Transverse colon (tissue), 4 donors: ENCODE data around the gene MYBPH. TPM values are rescaled to one million over a fixed set of nuclear protein-coding genes. Genes with fewer than 3 reads are reported as not detected.

Experiments used
- DNase-seq: peaks from one replicate; pipeline ENCODE4 v3.0.0-alpha.2; 2019
- H3K27ac ChIP-seq, 4 donors: fragments of 200-600 bp; sonication (generic); 2 replicates each; pipeline ENCODE4 v1.5.1; 2016 to 2018; ENCODE audit warnings: inconsistent platforms in 4 of 4
- H3K27me3 ChIP-seq: fragments of 200-600 bp; sonication (generic); 2 replicates; pipeline ENCODE4 v1.5.1; 2017; ENCODE audit warnings: inconsistent platforms
- H3K36me3 ChIP-seq, 4 donors: fragments of 200-600 bp; sonication (generic); 2 replicates each; pipeline ENCODE4 v1.5.1; 2017 to 2019; ENCODE audit warnings: inconsistent platforms in 4 of 4
- H3K4me1 ChIP-seq, 4 donors: fragments of 200-600 bp; sonication (generic); 2 replicates each; pipeline ENCODE4 v1.5.1; 2017 to 2020; ENCODE audit warnings: inconsistent platforms in 4 of 4
- H3K4me3 ChIP-seq, 4 donors: fragments of 200-600 bp; sonication (generic); 1 replicate in 1 of 4; 2 replicates in 3 of 4; pipeline versions ENCODE4 v1.5.1 to v1.6.1; 2017 to 2019; ENCODE audit warnings: inconsistent platforms in 4 of 4
- H3K9me3 ChIP-seq, 2 donors: fragments of 200-600 bp; sonication (generic); 2 replicates each; pipeline ENCODE4 v1.5.1; 2017 to 2019; ENCODE audit warnings: inconsistent platforms in 2 of 2
- EP300 ChIP-seq: sonication (generic); formaldehyde crosslinking; IDR thresholded peaks from one replicate; pipeline ENCODE4 v1.6.1; 2017; ENCODE audit warnings: antibody characterized with exemption, low read depth
- POLR2A ChIP-seq: fragments of 450-650 bp; IDR thresholded peaks from one replicate; pipeline ENCODE4 v1.6.1; 2016; ENCODE audit warnings: antibody characterized with exemption, mild to moderate bottlenecking, moderate library complexity
- POLR2AphosphoS5 ChIP-seq, 3 donors: sonication (generic); formaldehyde crosslinking; IDR thresholded peaks; one replicate each; pipeline ENCODE4 v1.6.1; 2016; ENCODE audit warnings: antibody characterized with exemption in 3 of 3
- WGBS, 2 donors: methylation state at CpG; one replicate each; pipeline ENCODE4 v1.1.5; 2018; ENCODE audit warnings: low coverage in 1 of 2; 5-methylcytosine and 5-hydroxymethylcytosine counted together
- in situ Hi-C, 4 donors: fragments of 200-750 bp; cut with MboI; loops; one replicate each; pipeline versions ENCODE4 v1.15.0 to v1.15.1; 2017; ENCODE audit warnings: low sequenced_read_pairs in 3 of 4, low pct_ligation_motif_present in 1 of 4, low pct_unique_long_range_greater_than_20kb in 1 of 4
- intact Hi-C: fragments of 100-400 bp; cut with DNase I; formaldehyde crosslinking; loops from one replicate; pipeline ENCODE4 v1.15.1; 2023; ENCODE audit warnings: low total_unique reads
- total RNA-seq, 4 donors: library from RNA; depleted of rRNA; stranded (reverse); fragments of >200 nt; gene quantifications; one replicate each; pipeline ENCODE4 v1.1.0, GENCODE V29; 2016
- TF ChIP-seq, protein P1 (sequence below), 5 experiments: fragments of 200-600 bp in 3 of 5; fragments of 450-650 bp in 2 of 5; sonication (generic) in 3 of 5; IDR thresholded peaks; 1 replicate in 2 of 5; 2 replicates in 3 of 5; pipeline ENCODE4 v1.5.1; 2016 to 2017; ENCODE audit warnings: antibody characterized with exemption in 5 of 5, inconsistent platforms in 3 of 5, mild to moderate bottlenecking in 2 of 5, moderate library complexity in 1 of 5

MYBPH gene
- total RNA-seq, 4 donors from 2014 or later: not detected

DNA sequence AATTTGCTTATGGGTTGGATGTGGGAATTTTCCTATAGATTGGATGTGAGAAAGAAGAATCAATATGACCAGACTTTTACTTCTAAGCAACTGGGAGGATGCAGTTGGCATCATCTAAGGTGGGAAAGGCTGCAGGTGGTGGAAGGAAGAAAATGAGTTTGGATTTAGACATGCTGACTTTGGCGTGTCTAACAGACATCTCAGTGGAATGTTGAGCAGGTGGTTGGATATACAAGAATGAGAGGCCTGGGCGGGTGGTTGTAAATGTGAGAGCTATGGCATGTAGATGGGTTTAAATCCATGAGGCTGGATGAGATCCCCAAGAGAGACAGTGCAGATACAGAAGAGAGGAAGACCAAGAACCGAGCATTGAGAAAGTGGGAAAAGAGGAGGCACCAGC is 37.6 kb downstream of the MYBPH start:
- in situ Hi-C loops: no loop called here
- WGBS, 2 donors: 57 to 61% methylated on average over 2 to 3 of the region's 3 CpGs
- DNase-seq: no peak
- no peak overlapping the region for H3K27ac ChIP-seq
- TF ChIP-seq POLR2AphosphoS5 (IDR thresholded peaks at IDR 0.05) (no peak), POLR2A (no peak), EP300 (no peak)
- TF ChIP-seq, protein P1, sequence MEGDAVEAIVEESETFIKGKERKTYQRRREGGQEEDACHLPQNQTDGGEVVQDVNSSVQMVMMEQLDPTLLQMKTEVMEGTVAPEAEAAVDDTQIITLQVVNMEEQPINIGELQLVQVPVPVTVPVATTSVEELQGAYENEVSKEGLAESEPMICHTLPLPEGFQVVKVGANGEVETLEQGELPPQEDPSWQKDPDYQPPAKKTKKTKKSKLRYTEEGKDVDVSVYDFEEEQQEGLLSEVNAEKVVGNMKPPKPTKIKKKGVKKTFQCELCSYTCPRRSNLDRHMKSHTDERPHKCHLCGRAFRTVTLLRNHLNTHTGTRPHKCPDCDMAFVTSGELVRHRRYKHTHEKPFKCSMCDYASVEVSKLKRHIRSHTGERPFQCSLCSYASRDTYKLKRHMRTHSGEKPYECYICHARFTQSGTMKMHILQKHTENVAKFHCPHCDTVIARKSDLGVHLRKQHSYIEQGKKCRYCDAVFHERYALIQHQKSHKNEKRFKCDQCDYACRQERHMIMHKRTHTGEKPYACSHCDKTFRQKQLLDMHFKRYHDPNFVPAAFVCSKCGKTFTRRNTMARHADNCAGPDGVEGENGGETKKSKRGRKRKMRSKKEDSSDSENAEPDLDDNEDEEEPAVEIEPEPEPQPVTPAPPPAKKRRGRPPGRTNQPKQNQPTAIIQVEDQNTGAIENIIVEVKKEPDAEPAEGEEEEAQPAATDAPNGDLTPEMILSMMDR (IDR thresholded peaks at IDR 0.05): no peak
- H3K4me3 ChIP-seq: no peak overlapping the region
- H3K4me1 ChIP-seq: peaks cover 0 to 7% (median 3%) of the 10 kb centered on the region in 4 donors
- intact Hi-C loops: no loop called here
- H3K36me3 ChIP-seq: no peaks in the 10 kb centered on the region
- H3K9me3 ChIP-seq: no peaks in the 10 kb centered on the region
- H3K27me3 ChIP-seq: no peaks in the 10 kb centered on the region

DNA sequence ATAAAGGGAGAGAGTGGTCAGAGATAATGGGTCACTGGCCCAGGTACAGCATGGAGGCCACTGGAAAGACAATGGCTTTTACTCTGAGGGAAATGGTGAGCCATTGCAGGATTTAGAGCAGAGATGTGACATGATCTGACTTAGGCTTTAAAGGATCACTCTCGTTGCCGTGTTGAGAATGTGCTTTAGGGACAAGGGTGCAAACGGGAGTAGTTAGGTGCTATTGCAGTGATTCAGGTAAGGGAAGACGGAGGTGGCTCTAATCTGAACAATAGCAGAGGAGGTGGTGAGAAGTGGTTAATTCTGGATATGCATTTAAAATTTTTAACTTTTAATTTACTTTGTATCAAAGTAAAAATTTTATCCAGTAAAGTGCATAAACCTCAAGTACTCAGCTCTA is 38.3 kb downstream of the MYBPH start:
- Histone ChIP-seq H3K27me3 (no peaks in the 10 kb centered on the region), H3K4me1 (peaks cover 0 to 7% (median 3%) of the 10 kb centered on the region in 4 donors), H3K4me3 (no peak overlapping the region), H3K27ac (no peak overlapping the region), H3K36me3 (no peaks in the 10 kb centered on the region), H3K9me3 (no peaks in the 10 kb centered on the region)
- TF ChIP-seq POLR2AphosphoS5 (IDR thresholded peaks at IDR 0.05) (no peak), POLR2A (no peak), EP300 (no peak)
- TF ChIP-seq, protein P1 (IDR thresholded peaks at IDR 0.05): no peak
- 91% methylated on average over 4 of the region's 4 CpGs for WGBS, 2 donors
- in situ Hi-C loops: no loop called here
- DNase-seq: no peak
- intact Hi-C loops: no loop called here

DNA sequence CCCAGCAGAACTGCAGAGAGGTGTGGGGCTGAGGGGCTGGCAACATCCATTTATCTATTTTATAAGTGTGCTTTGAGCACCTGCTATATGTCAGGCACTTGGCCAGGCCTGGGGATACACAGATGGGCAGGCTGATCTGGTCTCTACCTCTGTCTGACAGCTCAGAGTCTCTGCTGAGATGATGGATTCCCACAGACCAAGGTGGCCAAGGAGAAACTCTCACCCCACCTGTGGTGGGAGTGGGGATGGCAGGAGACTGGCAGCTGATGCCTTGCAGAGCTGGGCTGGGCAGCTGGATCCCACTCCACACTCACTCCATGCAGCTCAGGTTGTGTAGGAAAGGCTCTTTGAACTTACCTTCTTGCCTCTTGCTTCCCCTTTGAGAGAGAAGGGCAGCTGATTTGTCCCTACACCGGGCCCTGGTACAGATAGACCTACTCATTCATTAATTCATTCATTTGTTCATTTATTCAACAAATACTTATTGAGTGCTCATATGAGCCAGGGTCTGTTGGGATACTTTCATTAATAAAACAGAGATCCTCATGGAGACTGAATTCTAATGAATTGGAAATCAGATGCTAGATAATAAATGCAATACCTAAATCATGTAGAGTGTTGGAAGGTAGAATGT is 39.1 kb downstream of the MYBPH start:
- WGBS, 2 donors: 87% methylated on average over 1 of the region's 1 CpG; no CpG with 5 or more reads in 1 of the 2 donors
- TF ChIP-seq EP300 (no peak), POLR2AphosphoS5 (IDR thresholded peaks at IDR 0.05) (no peak), POLR2A (no peak)
- TF ChIP-seq, protein P1 (IDR thresholded peaks at IDR 0.05): no peak
- in situ Hi-C loops: no loop called here
- no peak for DNase-seq
- H3K9me3 ChIP-seq: no peaks in the 10 kb centered on the region
- H3K4me3 ChIP-seq: no peak overlapping the region
- no peaks in the 10 kb centered on the region for H3K36me3 ChIP-seq
- no peak overlapping the region for H3K27ac ChIP-seq
- peaks cover 0 to 7% (median 3%) of the 10 kb centered on the region in 4 donors for H3K4me1 ChIP-seq
- intact Hi-C loops: no loop called here
- no peaks in the 10 kb centered on the region for H3K27me3 ChIP-seq

DNA sequence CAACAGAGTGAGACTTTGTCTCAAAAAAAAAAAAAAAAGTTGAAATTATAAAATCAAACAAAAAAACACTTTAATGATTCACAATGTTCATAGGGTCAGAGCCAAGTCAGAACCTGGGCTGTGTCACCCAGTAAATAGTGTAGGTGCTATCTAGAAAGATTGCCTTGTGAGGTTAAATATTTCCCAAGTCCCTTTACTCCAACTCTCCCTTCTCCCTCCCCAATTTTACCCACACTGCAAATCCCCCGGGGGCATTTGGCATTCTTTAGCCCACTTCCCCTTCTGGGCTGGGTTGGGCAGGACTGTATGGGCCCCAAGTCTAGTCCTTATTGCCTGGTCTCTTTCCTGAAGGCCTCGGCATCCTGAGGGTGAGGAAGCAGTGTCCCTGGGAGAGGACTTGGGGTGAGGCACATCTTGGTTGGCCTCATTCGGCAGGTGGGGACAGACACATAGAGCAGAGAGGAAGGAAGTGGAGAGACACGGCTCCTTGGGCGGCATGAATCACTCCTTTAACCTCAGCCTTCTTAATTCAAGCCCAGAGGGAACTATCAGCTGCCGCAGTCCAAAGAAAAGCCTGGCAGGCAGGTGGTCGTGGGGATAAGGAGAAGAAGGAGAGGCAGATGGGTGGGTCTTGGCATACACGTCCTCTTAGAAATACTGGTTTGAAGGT is 39.9 kb downstream of the MYBPH start:
- H3K4me1 ChIP-seq: peaks cover 0 to 7% (median 3%) of the 10 kb centered on the region in 4 donors
- no peaks in the 10 kb centered on the region for H3K36me3 ChIP-seq
- intact Hi-C loops: no loop called here
- H3K27me3 ChIP-seq: no peaks in the 10 kb centered on the region
- no peak for TF ChIP-seq EP300
- no peak for TF ChIP-seq POLR2A
- TF ChIP-seq, protein P1 (IDR thresholded peaks at IDR 0.05): no peak
- no peak for TF ChIP-seq POLR2AphosphoS5 (IDR thresholded peaks at IDR 0.05)
- no peak overlapping the region for H3K4me3 ChIP-seq
- WGBS, 2 donors: 7 to 18% methylated on average over 5 to 8 of the region's 8 CpGs
- no peak for DNase-seq
- in situ Hi-C loops: no loop called here
- H3K27ac ChIP-seq: no peak overlapping the region
- no peaks in the 10 kb centered on the region for H3K9me3 ChIP-seq
